Measurements from ENCODE around the gene TMEM39B.

DNA sequence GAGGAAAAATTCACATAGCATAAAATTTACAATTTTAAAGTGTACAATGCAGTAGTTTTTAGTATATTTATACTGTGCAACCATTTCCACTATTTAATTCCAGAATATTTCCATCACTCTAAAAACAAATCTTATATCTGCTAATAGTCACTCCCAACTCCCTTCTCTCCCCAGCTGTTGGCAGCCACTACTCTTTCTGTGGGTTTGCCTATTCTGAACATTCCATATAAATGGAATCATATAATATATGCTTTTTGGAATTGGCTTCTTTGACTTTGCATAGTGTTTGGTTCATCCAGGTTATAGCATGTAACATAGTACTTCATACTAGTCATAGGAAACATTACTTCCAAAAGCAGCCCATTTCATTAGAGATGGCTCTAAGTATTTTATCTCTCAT, 25.0 kb upstream of the TMEM39B start:
- TF ChIP-seq, protein P1, sequence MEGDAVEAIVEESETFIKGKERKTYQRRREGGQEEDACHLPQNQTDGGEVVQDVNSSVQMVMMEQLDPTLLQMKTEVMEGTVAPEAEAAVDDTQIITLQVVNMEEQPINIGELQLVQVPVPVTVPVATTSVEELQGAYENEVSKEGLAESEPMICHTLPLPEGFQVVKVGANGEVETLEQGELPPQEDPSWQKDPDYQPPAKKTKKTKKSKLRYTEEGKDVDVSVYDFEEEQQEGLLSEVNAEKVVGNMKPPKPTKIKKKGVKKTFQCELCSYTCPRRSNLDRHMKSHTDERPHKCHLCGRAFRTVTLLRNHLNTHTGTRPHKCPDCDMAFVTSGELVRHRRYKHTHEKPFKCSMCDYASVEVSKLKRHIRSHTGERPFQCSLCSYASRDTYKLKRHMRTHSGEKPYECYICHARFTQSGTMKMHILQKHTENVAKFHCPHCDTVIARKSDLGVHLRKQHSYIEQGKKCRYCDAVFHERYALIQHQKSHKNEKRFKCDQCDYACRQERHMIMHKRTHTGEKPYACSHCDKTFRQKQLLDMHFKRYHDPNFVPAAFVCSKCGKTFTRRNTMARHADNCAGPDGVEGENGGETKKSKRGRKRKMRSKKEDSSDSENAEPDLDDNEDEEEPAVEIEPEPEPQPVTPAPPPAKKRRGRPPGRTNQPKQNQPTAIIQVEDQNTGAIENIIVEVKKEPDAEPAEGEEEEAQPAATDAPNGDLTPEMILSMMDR (IDR thresholded peaks at IDR 0.05; ENCODE audit: low read depth, low read length), result no peak
- TF ChIP-seq POLR2A (IDR thresholded peaks at IDR 0.05; ENCODE audit: extremely low read depth, insufficient read length), result no peak
- no peak for TF ChIP-seq MYC (IDR thresholded peaks at IDR 0.05; ENCODE audit: low read depth, low read length)
- TF ChIP-seq, protein P2, sequence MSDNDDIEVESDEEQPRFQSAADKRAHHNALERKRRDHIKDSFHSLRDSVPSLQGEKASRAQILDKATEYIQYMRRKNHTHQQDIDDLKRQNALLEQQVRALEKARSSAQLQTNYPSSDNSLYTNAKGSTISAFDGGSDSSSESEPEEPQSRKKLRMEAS (IDR thresholded peaks at IDR 0.05; ENCODE audit: low read depth, low read length), result no peak
